Activated naive CD4-positive, alpha-beta T cell treated with anti-CD3 and anti-CD28 coated beads for 36 hours (primary cell): ENCODE data around the gene SNX10. TPM values are rescaled to one million over a fixed set of nuclear protein-coding genes. Genes with fewer than 3 reads are reported as not detected.
"Not testable (repeated sequence)": the region's sequence is repeated elsewhere in the genome, so short reads cannot be mapped to it uniquely, and the experiment has no call there.

Experiments used
- CTCF ChIA-PET: fragments of 350-600 bp; sonication (Branson Sonifier 250); formaldehyde crosslinking; loops from one replicate; lab custom pipeline; 2021; ENCODE audit warnings: antibody characterized with exemption; lab: Charles Lee
- DNase-seq: peaks from one replicate; pipeline ENCODE4 v3.0.0-alpha.2; 2020
- H3K27ac Mint-ChIP-seq: one replicate; pipeline ENCODE4 v1.8.0; 2021; ENCODE audit warnings: mild to moderate bottlenecking, mixed read lengths
- H3K27me3 Mint-ChIP-seq: one replicate; pipeline ENCODE4 v1.8.0; 2021; ENCODE audit warnings: low read depth, mixed read lengths
- H3K36me3 Mint-ChIP-seq: one replicate; pipeline ENCODE4 v1.8.0; 2021; ENCODE audit warnings: low read depth, mixed read lengths
- H3K4me1 Mint-ChIP-seq: one replicate; pipeline ENCODE4 v1.8.0; 2021; ENCODE audit warnings: low read depth, mixed read lengths
- H3K4me3 Mint-ChIP-seq: one replicate; pipeline ENCODE4 v1.8.0; 2021; ENCODE audit warnings: mild to moderate bottlenecking, moderate library complexity, mixed read lengths
- H3K9me3 Mint-ChIP-seq: one replicate; pipeline ENCODE4 v1.8.0; 2021; ENCODE audit warnings: mixed read lengths
- intact Hi-C: fragments of 100-400 bp; cut with micrococcal nuclease; formaldehyde crosslinking; loops from one replicate; pipeline ENCODE4 v1.15.1; 2023
- total RNA-seq, 2 experiments: library from RNA; stranded (reverse); gene quantifications; one replicate each; pipeline ENCODE4 v1.2.3, GENCODE V29; 2021

Gene SNX10
- total RNA-seq, 2 experiments from 2014 or later: 17.0 to 17.5 TPM

GRCh38 chr7:26280723-26281122 lies 10.9 kb upstream of the SNX10 start:
- H3K4me3 Mint-ChIP-seq: no peak overlapping the region
- no peak overlapping the region for H3K27ac Mint-ChIP-seq
- intact Hi-C loops: no loop called here

GRCh38 chr7:26284477-26284876 lies 7.2 kb upstream of the SNX10 start:
- Mint-ChIP-seq H3K4me3 (no peak overlapping the region), H3K9me3 (no peaks in the 10 kb centered on the region), H3K27me3 (no peaks in the 10 kb centered on the region), H3K27ac (no peak overlapping the region), H3K36me3 (no peaks in the 10 kb centered on the region), H3K4me1 (peaks cover 6% of the 10 kb centered on the region)
- intact Hi-C loops: loop anchor here (2.0 kb wide), 1 partner anchor 392 kb away; no protein-coding TSS in a partner anchor
- CTCF ChIA-PET: interaction anchor here (0.7 to 2.4 kb wide), 11 partner anchors 21 to 368 kb away, joined by 3 to 20 read pairs (median 6); no protein-coding TSS in a partner anchor
- DNase-seq: no peak

More at GRCh38 chr7:26280723-26281122, 10.9 kb upstream of the SNX10 start:
- Mint-ChIP-seq H3K27me3 (no peaks in the 10 kb centered on the region), H3K4me1 (peaks cover 9% of the 10 kb centered on the region), H3K9me3 (no peaks in the 10 kb centered on the region), H3K36me3 (no peaks in the 10 kb centered on the region)
- CTCF ChIA-PET: interaction anchor here (1.0 to 1.9 kb wide), 3 partner anchors 25 to 190 kb away, joined by 3 to 7 read pairs (median 6); no protein-coding TSS in a partner anchor
- DNase-seq: no peak

DNA sequence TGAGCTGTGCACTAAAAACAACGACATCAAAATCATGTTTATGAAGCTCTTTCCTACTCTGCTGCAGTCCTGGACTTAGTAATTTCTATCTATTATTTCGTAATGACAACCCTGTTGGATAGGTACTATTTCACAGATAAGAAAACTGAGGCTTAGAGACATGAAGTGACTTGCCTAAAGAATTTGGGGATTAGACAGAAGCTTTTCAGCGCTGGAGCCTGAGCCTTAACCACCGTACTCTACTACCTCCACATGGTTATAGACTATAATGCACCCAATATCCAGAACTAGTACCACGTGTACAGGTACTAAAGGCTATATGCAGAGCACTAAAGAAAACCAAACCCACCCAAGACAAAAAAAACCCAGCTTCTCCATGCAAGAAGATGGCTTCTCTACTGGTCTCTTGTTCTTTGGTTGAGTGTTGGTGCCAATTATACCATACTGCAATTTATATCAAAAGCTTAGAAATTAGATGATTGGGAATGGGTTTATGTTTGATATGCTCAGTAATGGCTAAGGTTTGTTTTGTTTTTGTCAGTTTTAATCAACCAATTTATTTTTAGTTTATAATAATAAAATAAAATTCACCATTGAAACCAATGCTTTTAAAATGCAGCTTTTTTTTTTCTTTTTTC lies 6.5 kb upstream of the SNX10 start:
- Mint-ChIP-seq H3K4me1 (peaks cover 2% of the 10 kb centered on the region), H3K4me3 (no peak overlapping the region), H3K27ac (no peak overlapping the region), H3K9me3 (no peaks in the 10 kb centered on the region), H3K27me3 (no peaks in the 10 kb centered on the region), H3K36me3 (no peaks in the 10 kb centered on the region)
- CTCF ChIA-PET: interaction anchor here (0.6 to 2.4 kb wide), 17 partner anchors 20 to 577 kb away, joined by 3 to 20 read pairs (median 5); no protein-coding TSS in a partner anchor
- peak; percentile 38 for DNase-seq
- intact Hi-C loops: loop anchor here (1.0 to 5.0 kb wide), 4 partner anchors 48 to 392 kb away; no protein-coding TSS in a partner anchor

GRCh38 chr7:26286157-26286556 lies 5.5 kb upstream of the SNX10 start:
- Mint-ChIP-seq H3K27me3 (no peaks in the 10 kb centered on the region), H3K4me3 (no peak overlapping the region), H3K36me3 (no peaks in the 10 kb centered on the region), H3K9me3 (no peaks in the 10 kb centered on the region), H3K4me1 (no peaks in the 10 kb centered on the region), H3K27ac (no peak overlapping the region)
- CTCF ChIA-PET: interaction anchor here (1.2 to 2.4 kb wide), 4 partner anchors 79 to 207 kb away, joined by 4 to 20 read pairs (median 11); no protein-coding TSS in a partner anchor
- intact Hi-C loops: loop anchor here (5.0 kb wide), 1 partner anchor 49 kb away; no protein-coding TSS in a partner anchor
- no peak for DNase-seq

GRCh38 chr7:26288126-26288525 lies 3.5 kb upstream of the SNX10 start:
- H3K36me3 Mint-ChIP-seq, CTCF ChIA-PET, H3K4me1 Mint-ChIP-seq, H3K4me3 Mint-ChIP-seq, H3K27ac Mint-ChIP-seq, DNase-seq, H3K27me3 Mint-ChIP-seq, H3K9me3 Mint-ChIP-seq: not testable (repeated sequence)
- intact Hi-C loops: loop anchor here (5.0 kb wide), 1 partner anchor 51 kb away; no protein-coding TSS in a partner anchor

DNA sequence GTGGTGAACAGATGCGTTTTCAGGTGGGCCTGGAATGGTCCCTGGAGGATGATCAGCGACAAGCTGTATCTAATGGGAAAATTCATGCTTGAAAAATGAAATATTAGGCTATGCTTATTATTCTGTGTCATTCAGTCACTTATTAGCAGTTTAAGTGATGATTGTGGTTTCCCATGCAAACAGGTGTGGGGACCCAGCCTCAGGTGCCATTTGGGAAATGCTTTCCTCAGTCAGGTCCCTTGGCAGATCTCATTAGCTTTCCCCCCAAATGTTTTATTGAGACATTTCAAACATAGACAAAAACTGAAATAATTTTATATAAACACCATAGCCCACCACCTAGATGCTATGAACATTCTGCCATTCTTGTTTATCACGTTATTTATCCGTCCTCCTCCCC lies 411 bp upstream of the SNX10 start:
- no peak for DNase-seq
- peak overlapping the region; percentile 88 for H3K4me3 Mint-ChIP-seq
- intact Hi-C loops: loop anchor here (1.0 to 10.0 kb wide), 5 partner anchors 339 to 1914 kb away; partner anchors contain the start of genes HOXA3 and HOXA7
- peaks cover 2% of the 10 kb centered on the region for H3K36me3 Mint-ChIP-seq
- no peak overlapping the region for H3K27ac Mint-ChIP-seq
- no peaks in the 10 kb centered on the region for H3K27me3 Mint-ChIP-seq
- CTCF ChIA-PET: interaction anchor here (0.9 to 1.9 kb wide), 6 partner anchors 10 to 78 kb away, joined by 3 to 9 read pairs (median 4); no protein-coding TSS in a partner anchor
- H3K9me3 Mint-ChIP-seq: no peaks in the 10 kb centered on the region
- peaks cover 26% of the 10 kb centered on the region for H3K4me1 Mint-ChIP-seq

DNA sequence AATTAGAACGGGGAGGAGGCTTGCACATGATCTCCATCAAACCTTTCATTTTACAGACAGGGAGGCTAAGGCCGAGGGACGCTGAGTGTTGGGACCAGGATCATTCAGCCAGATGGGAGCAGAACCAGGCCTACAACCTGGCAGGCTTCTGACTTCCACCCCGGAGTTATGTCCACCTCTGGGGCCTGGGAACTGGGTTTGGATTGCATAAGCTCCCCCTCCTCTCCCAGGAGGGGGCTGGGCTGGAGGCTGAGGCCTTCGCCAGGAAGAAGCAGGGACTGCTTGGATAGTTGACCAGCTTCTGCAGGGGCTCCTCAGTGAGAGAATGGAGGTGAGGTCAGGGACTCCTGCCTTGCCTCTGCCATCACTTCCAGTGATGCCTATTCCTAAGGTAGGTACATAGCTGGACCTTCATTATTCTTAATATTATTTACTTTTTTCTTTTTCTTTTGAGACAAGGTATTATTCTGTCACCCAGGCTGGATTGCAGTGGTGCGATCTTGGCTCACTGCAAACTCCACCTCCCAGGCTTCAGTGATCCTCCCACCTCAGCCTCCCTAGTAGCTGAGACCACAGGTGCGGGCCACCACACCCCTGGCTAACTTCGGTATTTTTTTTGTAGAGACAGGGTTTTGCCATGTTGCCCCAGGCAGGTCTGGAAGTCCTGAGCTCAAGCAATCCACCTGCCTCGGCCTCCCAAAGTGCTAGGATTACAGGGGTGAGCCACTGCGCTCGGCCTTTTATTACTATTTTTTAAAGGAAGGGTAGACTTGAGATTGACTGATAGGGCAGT lies 1.3 kb downstream of the SNX10 start:
- CTCF ChIA-PET: interaction anchor here (1.6 to 2.2 kb wide), 3 partner anchors 95 to 214 kb away, joined by 4 to 8 read pairs (median 5); no protein-coding TSS in a partner anchor
- Mint-ChIP-seq H3K9me3 (no peaks in the 10 kb centered on the region), H3K27ac (peak overlapping the region; percentile 85), H3K4me3 (peak overlapping the region; percentile 88), H3K36me3 (peaks cover 2% of the 10 kb centered on the region), H3K4me1 (peaks cover 26% of the 10 kb centered on the region), H3K27me3 (no peaks in the 10 kb centered on the region)
- intact Hi-C loops: loop anchor here (2.0 to 10.0 kb wide), 6 partner anchors 140 to 1912 kb away; partner anchors contain the start of genes HOXA3, HOXA7 and NFE2L3
- DNase-seq: no peak

GRCh38 chr7:26293569-26294308 lies 2.1 kb downstream of the SNX10 start:
- peak; percentile 86 for DNase-seq
- CTCF ChIA-PET: interaction anchor here (1.3 to 2.2 kb wide), 6 partner anchors 71 to 399 kb away, joined by 3 to 8 read pairs (median 4); no protein-coding TSS in a partner anchor
- Mint-ChIP-seq H3K9me3 (no peaks in the 10 kb centered on the region), H3K27me3 (no peaks in the 10 kb centered on the region), H3K4me3 (peak overlapping the region; percentile 88), H3K4me1 (peaks cover 26% of the 10 kb centered on the region), H3K36me3 (peaks cover 2% of the 10 kb centered on the region), H3K27ac (peak overlapping the region; percentile 85)
- intact Hi-C loops: loop anchor here (1.0 to 10.0 kb wide), 13 partner anchors 12 to 1911 kb away; partner anchors contain the start of genes HNRNPA2B1, HOXA3, HOXA7 and NFE2L3

GRCh38 chr7:26295015-26295414 lies 3.4 kb downstream of the SNX10 start:
- H3K9me3 Mint-ChIP-seq: no peaks in the 10 kb centered on the region
- peaks cover 26% of the 10 kb centered on the region for H3K4me1 Mint-ChIP-seq

DNA sequence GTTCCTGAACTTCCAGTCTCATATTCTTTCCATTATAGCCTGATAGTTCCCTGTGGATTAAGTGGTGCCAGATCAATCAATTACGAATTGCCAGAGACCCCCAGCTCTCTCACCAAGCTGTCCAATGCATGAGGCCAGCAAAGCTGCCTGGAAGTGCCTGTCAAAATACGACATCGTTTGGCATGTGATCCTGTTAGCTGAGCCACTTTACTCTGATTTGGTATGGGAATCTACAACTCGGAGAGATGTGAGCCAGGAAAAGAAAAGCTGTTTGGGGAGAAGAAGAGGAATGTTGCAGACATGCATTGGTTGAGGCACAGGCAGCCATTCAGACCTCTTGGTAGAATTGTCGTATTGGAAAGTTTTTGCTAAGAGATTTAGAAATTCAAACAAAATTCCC lies 3.9 kb downstream of the SNX10 start:
- Mint-ChIP-seq H3K9me3 (no peaks in the 10 kb centered on the region), H3K27me3 (no peaks in the 10 kb centered on the region), H3K4me1 (peaks cover 26% of the 10 kb centered on the region), H3K36me3 (peaks cover 2% of the 10 kb centered on the region), H3K4me3 (no peak overlapping the region), H3K27ac (no peak overlapping the region)
- CTCF ChIA-PET: interaction anchor here (0.7 to 1.2 kb wide), 4 partner anchors 10 to 216 kb away, joined by 3 to 4 read pairs (median 4); no protein-coding TSS in a partner anchor
- intact Hi-C loops: loop anchor here (10.0 kb wide), 2 partner anchors 859 to 1909 kb away; partner anchors contain the start of genes HOXA3 and HOXA7
- no peak for DNase-seq

More at GRCh38 chr7:26295015-26295414, 3.4 kb downstream of the SNX10 start:
- CTCF ChIA-PET: interaction anchor here (0.7 to 2.2 kb wide), 5 partner anchors 70 to 400 kb away, joined by 3 to 8 read pairs (median 4); no protein-coding TSS in a partner anchor
- Mint-ChIP-seq H3K27ac (peak overlapping the region; percentile 6), H3K27me3 (no peaks in the 10 kb centered on the region), H3K36me3 (peaks cover 2% of the 10 kb centered on the region), H3K4me3 (no peak overlapping the region)
- intact Hi-C loops: loop anchor here (10.0 kb wide), 2 partner anchors 860 to 1910 kb away; partner anchors contain the start of genes HOXA3 and HOXA7
- DNase-seq: no peak
